ENCODE results near the gene CHP1. TPM values are rescaled to one million over a fixed set of nuclear protein-coding genes. Genes with fewer than 3 reads are reported as not detected.
"Not testable (repeated sequence)": the region's sequence is repeated elsewhere in the genome, so short reads cannot be mapped to it uniquely, and the experiment has no call there.

Gene CHP1
- total and polyA plus RNA-seq, 2 of the 8 experiments (the other 6 are each of a cell fraction or from before 2014, with no cell fraction given), result 45.2 to 89.0 TPM

DNA sequence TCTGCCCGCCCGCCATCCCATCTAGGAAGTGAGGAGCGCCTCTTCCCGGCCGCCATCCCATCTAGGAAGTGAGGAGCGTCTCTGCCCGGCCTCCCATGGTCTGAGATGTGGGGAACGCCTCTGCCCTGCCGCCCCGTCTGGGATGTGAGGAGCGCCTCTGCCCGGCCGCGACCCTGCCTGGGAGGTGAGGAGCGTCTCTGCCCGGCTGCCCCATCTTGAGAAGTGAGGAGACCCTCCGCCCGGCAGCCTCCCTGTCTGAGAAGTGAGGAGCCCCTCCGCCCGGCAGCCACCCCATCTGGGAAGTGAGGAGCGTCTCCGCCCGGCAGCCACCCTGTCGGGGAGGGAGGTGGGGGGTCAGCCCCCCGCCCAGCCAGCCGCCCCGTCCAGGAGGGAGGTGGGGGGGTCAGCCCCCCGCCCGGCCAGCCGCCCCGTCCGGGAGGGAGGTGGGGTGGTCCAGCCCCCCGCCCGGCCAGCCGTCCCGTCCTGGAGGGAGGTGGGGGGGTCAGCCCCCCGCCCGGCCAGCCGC is 89.8 kb downstream of the CHP1 start:
- H3K23me2 ChIP-seq (ENCODE audit: low read depth, low read length); H3K9me3 ChIP-seq (ENCODE audit: insufficient read depth in 2 of 2, low read depth in 1 of 2, low read length in 1 of 2); H4K8ac ChIP-seq (ENCODE audit: extremely low read depth, insufficient read depth, low read length); H4K20me1 ChIP-seq (replicated peaks in 1 of 2; ENCODE audit: control insufficient read depth in 1 of 2, insufficient read depth in 2 of 2, low read length in 2 of 2); H3K4me3 ChIP-seq (ENCODE audit: extremely low read depth in 1 of 4, insufficient read depth in 2 of 4, low read depth in 3 of 4, low read length in 4 of 4); H3K4me2 ChIP-seq (ENCODE audit: insufficient read depth in 1 of 2, low read depth in 2 of 2, low read length in 2 of 2); H3K18ac ChIP-seq (ENCODE audit: extremely low read depth, low read length); H2AK5ac ChIP-seq (ENCODE audit: low read depth, low read length); H2BK15ac ChIP-seq (ENCODE audit: low read length); H2BK5ac ChIP-seq (ENCODE audit: low read depth, low read length); H4K5ac ChIP-seq (ENCODE audit: insufficient read length, low read depth, low read length); H3K9ac ChIP-seq (replicated peaks in 1 of 4; ENCODE audit: extremely low read depth in 1 of 4, low read depth in 3 of 4, low read length in 3 of 4); POLR2A ChIA-PET (ENCODE audit: partially characterized antibody); H3K56ac ChIP-seq (replicated peaks; ENCODE audit: insufficient read length, low read depth, low read length); H3K27me3 ChIP-seq (replicated peaks in 1 of 4; ENCODE audit: control insufficient read depth in 3 of 4, extremely low read depth in 1 of 4, insufficient read depth in 3 of 4, low read length in 3 of 4); H3K4ac ChIP-seq (replicated peaks; ENCODE audit: insufficient read length, low read depth, low read length); H3K27ac ChIP-seq (ENCODE audit: low read depth, low read length); H2AFZ ChIP-seq (ENCODE audit: low read length); FAIRE-seq; DNase-seq (ENCODE audit: low read depth in 1 of 2, low spot score in 2 of 2); H2BK12ac ChIP-seq (ENCODE audit: low read depth, low read length); CTCF ChIA-PET (ENCODE audit: partially characterized antibody); H3K79me1 ChIP-seq (ENCODE audit: low read depth, low read length); H3K4me1 ChIP-seq (replicated peaks in 1 of 4; ENCODE audit: control insufficient read depth in 3 of 4, insufficient read depth in 4 of 4, low read length in 3 of 4); H3K79me2 ChIP-seq (ENCODE audit: control insufficient read depth in 1 of 2, insufficient read depth in 2 of 2, low read length in 2 of 2); H2BK20ac ChIP-seq (ENCODE audit: low read length); H3K23ac ChIP-seq (ENCODE audit: insufficient read length); H4K91ac ChIP-seq (replicated peaks; ENCODE audit: insufficient read length, low read length); H2BK120ac ChIP-seq (replicated peaks; ENCODE audit: low read depth, low read length); H3K14ac ChIP-seq (ENCODE audit: insufficient read length): not testable (repeated sequence)
- H3K36me3 ChIP-seq (ENCODE audit: control insufficient read depth in 2 of 4, insufficient read depth in 4 of 4, low read length in 3 of 4), result peaks cover 0 to 17% (median 8%) of the 10 kb centered on the region in 4 experiments; a peak in 4 of 8 replicates
- WGBS, 2 experiments (ENCODE audit: extremely low coverage in 1 of 2, insufficient coverage in 1 of 2, insufficient read length in 1 of 2, insufficient replicate concordance in 2 of 2, low coverage in 1 of 2, low lambda C conversion rate in 2 of 2, missing lambda C conversion rate in 1 of 2), result 100% methylated on average over 2 of the region's 39 CpGs; no CpG with 5 or more reads in 1 of the 2 experiments
